Progenitor cell of endocrine pancreas (in vitro differentiated cells): Measurements from ENCODE around the gene UPK3A. TPM values are rescaled to one million over a fixed set of nuclear protein-coding genes. Genes with fewer than 3 reads are reported as not detected.
"Not testable (repeated sequence)": the region's sequence is repeated elsewhere in the genome, so short reads cannot be mapped to it uniquely, and the experiment has no call there.

Experiments used
- DNase-seq: peaks from one replicate; pipeline ENCODE4 v3.0.0; 2021; ENCODE audit warnings: low spot score; ENCODE audit not compliant: unreplicated experiment
- H3K27ac Mint-ChIP-seq: 2 replicates; pipeline ENCODE4 v1.8.0; 2021; ENCODE audit warnings: mild to moderate bottlenecking, moderate library complexity, mixed read lengths
- H3K27me3 Mint-ChIP-seq: 2 replicates; pipeline ENCODE4 v1.8.0; 2021; ENCODE audit warnings: mixed read lengths
- H3K36me3 Mint-ChIP-seq: 2 replicates; pipeline ENCODE4 v1.8.0; 2022; ENCODE audit warnings: mixed read lengths; ENCODE audit not compliant: insufficient read depth
- H3K4me1 Mint-ChIP-seq: 2 replicates; pipeline ENCODE4 v1.8.0; 2021; ENCODE audit warnings: low read depth, mixed read lengths
- H3K4me3 Mint-ChIP-seq: 2 replicates; pipeline ENCODE4 v1.8.0; 2021; ENCODE audit warnings: low read depth, mild to moderate bottlenecking, moderate library complexity, mixed read lengths
- H3K9me3 Mint-ChIP-seq: 2 replicates; pipeline ENCODE4 v1.8.0; 2021; ENCODE audit warnings: low read depth, mixed read lengths
- total RNA-seq: library from RNA; stranded (reverse); gene quantifications from 2 replicates; pipeline ENCODE4 v1.2.1, GENCODE V29; 2021
- TF ChIP-seq, protein P1 (sequence below): fragments of 200-600 bp; sonication (generic); IDR thresholded peaks from one replicate; pipeline ENCODE4 v1.5.0; 2021; ENCODE audit warnings: antibody characterized with exemption, mild to moderate bottlenecking; ENCODE audit not compliant: unreplicated experiment

The UPK3A gene
- total RNA-seq, 1 donor from 2014 or later = 0.57 TPM

- DNase-seq = no peak
- H3K9me3 Mint-ChIP-seq = no peaks in the 10 kb centered on the region
- peaks cover 6% of the 10 kb centered on the region for H3K27me3 Mint-ChIP-seq
- no peaks in the 10 kb centered on the region for H3K36me3 Mint-ChIP-seq
- no peaks in the 10 kb centered on the region for H3K4me1 Mint-ChIP-seq
- TF ChIP-seq, protein P1, sequence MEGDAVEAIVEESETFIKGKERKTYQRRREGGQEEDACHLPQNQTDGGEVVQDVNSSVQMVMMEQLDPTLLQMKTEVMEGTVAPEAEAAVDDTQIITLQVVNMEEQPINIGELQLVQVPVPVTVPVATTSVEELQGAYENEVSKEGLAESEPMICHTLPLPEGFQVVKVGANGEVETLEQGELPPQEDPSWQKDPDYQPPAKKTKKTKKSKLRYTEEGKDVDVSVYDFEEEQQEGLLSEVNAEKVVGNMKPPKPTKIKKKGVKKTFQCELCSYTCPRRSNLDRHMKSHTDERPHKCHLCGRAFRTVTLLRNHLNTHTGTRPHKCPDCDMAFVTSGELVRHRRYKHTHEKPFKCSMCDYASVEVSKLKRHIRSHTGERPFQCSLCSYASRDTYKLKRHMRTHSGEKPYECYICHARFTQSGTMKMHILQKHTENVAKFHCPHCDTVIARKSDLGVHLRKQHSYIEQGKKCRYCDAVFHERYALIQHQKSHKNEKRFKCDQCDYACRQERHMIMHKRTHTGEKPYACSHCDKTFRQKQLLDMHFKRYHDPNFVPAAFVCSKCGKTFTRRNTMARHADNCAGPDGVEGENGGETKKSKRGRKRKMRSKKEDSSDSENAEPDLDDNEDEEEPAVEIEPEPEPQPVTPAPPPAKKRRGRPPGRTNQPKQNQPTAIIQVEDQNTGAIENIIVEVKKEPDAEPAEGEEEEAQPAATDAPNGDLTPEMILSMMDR = no peak
- H3K4me3 Mint-ChIP-seq = no peak overlapping the region
- no peak overlapping the region for H3K27ac Mint-ChIP-seq
Observed at GRCh38 chr22:45259754-45260394, 24.9 kb upstream of the UPK3A start.

- not testable (repeated sequence) for H3K27me3 Mint-ChIP-seq, H3K9me3 Mint-ChIP-seq, H3K4me1 Mint-ChIP-seq, H3K27ac Mint-ChIP-seq, DNase-seq, H3K4me3 Mint-ChIP-seq, H3K36me3 Mint-ChIP-seq
Observed at GRCh38 chr22:45260395-45260759, 24.4 kb upstream of the UPK3A start.

GRCh38 chr22:45261407-45262088 lies 23.2 kb upstream of the UPK3A start:
- TF ChIP-seq, protein P1 = no peak
- no peak overlapping the region for H3K4me3 Mint-ChIP-seq
- peaks cover 6% of the 10 kb centered on the region for H3K27me3 Mint-ChIP-seq
- H3K36me3 Mint-ChIP-seq = no peaks in the 10 kb centered on the region
- no peaks in the 10 kb centered on the region for H3K9me3 Mint-ChIP-seq
- H3K4me1 Mint-ChIP-seq = no peaks in the 10 kb centered on the region
- H3K27ac Mint-ChIP-seq = no peak overlapping the region
- no peak for DNase-seq

DNA sequence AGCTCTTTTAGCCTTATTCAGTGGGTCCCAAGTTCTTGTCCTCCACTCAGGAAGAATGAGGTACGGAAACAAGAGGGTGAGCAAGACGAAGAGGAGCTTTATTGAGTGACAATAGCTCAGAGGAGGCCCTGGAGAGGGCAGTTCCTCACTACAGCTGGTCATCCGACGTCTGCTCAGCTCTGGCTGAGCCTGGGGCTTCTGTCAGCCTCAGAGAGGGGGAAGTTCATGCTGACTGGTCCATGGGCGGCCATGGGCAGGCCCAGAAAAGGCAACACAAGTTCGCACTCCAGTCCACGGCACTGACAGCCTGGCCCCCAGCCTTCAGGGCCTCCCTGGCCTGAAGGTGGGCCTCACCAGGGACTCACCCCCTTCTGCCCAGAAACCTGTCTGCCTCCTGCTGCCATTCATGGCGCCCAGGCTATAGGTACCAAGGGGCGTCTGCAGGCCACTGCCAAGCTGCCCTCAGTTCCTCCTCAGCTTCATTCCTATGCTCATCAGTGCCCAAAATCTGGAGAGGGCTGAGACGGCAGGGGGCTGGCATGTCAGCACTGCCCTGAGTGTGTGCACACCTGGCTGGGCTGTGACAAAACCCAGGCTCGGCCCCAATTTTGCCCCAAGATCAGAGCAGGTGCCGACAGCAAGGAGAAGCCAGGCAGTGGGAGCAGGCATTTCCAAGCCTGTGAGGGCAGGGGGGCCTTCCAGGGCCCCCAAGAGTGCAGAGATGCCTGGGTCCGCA lies 22.4 kb upstream of the UPK3A start:
- DNase-seq = no peak
- Mint-ChIP-seq H3K9me3 (no peaks in the 10 kb centered on the region), H3K4me1 (no peaks in the 10 kb centered on the region), H3K36me3 (no peaks in the 10 kb centered on the region), H3K4me3 (no peak overlapping the region), H3K27me3 (peaks cover 6% of the 10 kb centered on the region), H3K27ac (peak overlapping the region; percentile 37)
- TF ChIP-seq, protein P1 = no peak

DNA sequence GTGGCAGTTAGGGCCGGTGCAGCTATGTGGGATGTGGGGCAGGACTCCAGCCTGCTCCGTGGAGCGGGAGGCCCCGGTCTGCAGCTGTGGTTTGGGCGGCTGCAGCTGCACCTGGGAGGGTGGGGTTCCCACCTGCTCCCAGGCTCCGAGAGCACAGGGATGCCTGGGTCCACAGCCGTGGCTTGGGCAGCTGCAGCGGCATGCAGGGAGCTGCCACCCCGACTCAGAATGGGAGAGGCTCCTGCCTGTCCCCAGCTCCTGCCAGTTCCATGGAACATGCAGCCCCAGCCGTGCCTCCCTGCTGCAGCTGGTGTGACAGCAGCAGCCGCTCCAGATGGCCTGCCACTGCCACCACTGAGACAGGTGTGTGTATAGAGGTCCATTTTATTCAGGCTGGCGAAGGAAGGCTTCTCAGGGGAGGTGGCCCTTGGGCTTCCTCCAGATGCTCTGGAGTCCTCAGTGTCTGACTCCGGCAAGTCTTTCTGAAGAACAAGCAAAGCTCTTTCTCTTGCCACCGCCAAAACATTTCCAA lies 21.8 kb upstream of the UPK3A start:
- H3K4me1 Mint-ChIP-seq = no peaks in the 10 kb centered on the region
- H3K36me3 Mint-ChIP-seq = no peaks in the 10 kb centered on the region
- H3K9me3 Mint-ChIP-seq = no peaks in the 10 kb centered on the region
- TF ChIP-seq, protein P1 = no peak
- H3K4me3 Mint-ChIP-seq = no peak overlapping the region
- no peak overlapping the region for H3K27ac Mint-ChIP-seq
- peaks cover 6% of the 10 kb centered on the region for H3K27me3 Mint-ChIP-seq
- no peak for DNase-seq
